ENCODE data around the gene TBC1D22A.
"Not testable (repeated sequence)": the region's sequence is repeated elsewhere in the genome, so short reads cannot be mapped to it uniquely, and the experiment has no call there.

TBC1D22A gene

DNA sequence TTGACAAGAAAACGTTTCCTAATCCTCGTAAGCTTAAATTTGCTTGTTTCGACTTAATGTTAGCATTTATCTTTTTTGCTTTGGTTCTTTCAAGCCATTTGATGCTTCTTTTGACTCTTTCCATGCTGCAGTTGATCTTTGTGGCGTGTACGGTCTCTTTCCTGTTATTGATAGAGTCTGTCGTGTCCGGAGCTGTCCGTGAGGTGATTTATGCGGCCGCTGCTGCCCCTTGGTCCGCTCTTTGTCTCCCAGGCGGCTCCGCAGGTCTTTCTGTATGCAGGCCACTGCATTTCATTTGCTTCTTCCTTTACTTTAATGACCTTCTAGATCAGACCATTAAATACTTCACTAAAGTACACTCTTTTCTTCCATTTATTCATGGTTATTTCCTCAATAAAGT lies 50.3 kb downstream of the TBC1D22A start:
- no peak for DNase-seq (ENCODE audit: low read depth, low spot score)

GRCh38 chr22:46813816-46814597 lies 51.6 kb downstream of the TBC1D22A start:
- DNase-seq (ENCODE audit: low read depth, low spot score) = peak; percentile 86

DNA sequence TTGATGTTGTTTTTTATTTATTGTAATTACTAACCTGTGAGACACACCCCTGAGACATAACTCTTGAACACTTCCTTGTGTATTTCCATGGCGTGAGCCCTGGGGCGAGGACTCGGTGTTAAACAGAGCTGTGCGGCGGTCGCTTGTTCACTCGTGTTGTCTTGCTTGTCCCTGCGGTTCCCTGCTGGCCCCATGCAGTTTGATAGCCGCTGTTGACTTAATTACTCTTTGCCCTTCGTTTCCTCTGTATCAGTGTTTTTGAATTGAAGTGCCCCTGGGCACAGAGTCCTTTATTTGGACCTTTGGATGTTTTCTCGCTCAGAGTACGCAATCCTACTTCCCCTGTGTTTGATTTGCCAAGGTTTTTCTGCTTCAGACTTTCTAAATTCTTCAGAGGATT lies 52.7 kb downstream of the TBC1D22A start:
- DNase-seq (ENCODE audit: low read depth, low spot score) = peak; percentile 15

DNA sequence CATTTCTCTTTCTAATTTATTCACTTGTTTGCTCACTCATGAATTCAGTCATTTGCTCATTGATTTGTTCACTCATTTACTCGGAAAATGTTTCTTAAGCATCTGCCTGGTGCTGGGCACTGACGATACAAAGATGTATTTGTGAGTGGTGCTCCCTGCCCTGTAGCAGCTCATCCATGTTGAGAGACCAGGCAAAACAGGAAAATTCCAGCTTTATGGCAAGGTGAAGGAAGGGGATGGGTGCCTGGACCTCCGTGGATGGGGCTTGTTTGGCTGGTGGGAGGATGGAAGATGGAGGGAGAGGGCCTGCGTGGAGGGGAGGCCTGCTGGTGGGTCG lies 53.1 kb downstream of the TBC1D22A start:
- DNase-seq (ENCODE audit: low read depth, low spot score) = peak; percentile 29

DNA sequence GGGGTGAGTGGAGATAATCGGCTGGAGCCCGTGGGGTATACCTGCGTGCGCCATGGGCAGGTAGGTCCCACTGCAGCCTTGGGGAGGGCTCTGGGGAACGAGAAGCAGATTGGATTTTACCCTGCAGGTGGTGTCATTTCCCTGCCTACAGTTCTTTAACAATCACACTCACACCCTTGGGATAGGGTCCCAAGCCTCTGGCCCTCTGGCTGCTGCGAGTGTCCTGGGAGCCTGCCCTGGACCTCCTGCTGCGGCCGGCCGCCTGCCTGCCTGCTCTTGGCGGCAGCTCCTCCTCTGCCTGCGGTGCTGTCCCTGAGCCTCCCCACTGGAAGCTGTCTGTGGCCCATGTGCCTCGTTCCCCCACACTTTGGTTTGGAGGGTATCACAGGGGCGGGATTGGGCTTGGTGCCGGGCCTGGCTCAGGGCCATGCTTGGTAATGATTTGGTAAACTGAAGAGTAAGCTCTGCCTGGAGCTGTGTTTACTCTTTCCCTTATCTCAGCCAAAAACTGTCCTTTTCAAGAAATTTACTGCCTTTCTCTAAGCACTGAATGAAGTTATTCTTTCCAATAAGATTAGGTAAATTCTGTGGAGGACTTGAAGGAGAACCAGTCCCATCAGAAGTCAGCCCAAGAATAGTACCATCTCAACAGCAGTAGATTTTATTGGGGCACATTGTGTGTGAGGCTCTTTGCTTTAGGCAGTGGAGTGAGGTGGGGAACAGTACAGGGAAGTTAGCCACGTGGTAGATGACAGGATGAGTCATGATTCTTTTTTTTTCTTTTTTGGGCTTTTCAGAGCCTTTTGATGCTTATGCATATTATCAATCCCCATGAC lies 53.7 kb downstream of the TBC1D22A start:
- DNase-seq (ENCODE audit: low read depth, low spot score) = peak; percentile 70

DNA sequence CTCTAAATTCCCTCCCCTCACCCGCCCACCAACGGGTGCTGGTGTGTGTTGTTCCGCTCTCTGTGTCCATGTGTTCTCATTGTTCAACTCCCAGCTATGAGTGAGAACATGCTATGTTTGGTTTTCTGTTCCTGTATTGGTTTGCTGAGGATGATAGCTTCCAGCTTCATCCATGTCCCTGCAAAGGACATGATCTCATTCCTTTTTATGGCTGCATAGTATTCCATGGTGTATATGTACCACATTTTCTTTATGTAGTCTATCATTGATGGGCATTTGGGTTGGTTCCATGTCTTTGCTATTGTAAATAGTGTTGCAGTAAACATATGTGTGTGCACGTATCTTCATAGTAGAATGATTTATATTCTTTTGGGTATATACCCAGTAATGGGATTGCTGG lies 54.9 kb downstream of the TBC1D22A start:
- DNase-seq (ENCODE audit: low read depth, low spot score) = not testable (repeated sequence)

GRCh38 chr22:46823248-46823647 lies 60.8 kb downstream of the TBC1D22A start:
- DNase-seq (ENCODE audit: low read depth, low spot score) = no peak

- no peak for DNase-seq (ENCODE audit: low read depth, low spot score)
These were observed 61.2 kb downstream of the TBC1D22A start for GRCh38 chr22:46823654-46824053.

DNA sequence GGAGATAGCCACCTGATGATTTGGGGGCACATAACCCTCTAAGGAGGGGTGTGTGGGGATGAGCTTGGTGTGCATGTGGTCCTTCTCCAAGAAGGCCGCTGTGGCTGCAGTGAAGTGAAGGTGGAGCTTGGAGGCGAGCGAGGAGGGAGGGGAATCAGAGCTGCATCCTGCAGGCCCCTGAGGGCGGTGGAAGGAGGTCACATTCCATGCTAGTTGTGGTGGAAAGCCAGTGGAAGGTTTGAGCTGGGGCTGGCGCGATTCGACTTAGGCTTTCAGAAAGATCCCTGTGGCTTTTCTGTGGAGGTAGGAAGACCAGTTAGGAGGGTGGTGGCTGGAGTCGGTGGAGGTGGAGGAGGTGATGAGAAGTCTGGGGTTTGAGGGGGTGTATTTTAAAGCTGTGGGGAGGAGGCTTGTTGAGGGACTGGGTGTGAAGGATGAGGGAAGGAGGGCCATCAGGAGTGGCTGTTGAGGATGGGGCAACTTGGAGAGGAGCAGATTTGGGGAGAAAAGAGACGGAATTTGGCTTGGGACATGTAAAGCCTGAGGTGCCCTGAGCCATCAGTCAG lies 62.0 kb downstream of the TBC1D22A start:
- no peak for DNase-seq (ENCODE audit: low read depth, low spot score)

DNA sequence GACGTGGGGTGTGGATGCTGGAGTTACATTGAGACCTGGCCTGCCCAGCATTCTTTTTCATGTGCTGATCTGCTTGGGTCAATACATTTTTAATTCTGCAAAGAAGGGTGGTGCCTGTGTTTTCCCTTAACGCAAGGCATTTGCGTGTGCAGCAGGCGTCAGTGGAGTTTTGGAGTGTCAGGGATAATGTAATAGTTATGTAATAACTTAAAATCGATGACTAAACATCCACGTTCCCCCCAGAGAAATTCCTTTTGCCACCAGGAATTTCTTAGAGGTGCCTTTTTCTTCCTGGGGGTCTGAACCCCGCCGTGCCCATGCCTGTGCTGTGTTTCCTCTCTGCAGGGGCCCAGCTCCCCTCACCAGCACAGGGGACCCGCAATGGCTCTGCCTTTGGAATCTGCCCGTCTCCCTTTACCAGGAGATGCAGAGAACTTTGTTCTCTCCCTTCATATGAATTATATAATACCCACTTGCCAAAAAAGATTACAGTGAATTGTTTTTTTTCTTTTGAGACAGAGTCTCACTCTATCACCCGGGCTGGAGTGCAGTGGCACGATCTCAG lies 62.6 kb downstream of the TBC1D22A start:
- no peak for DNase-seq (ENCODE audit: low read depth, low spot score)

DNA sequence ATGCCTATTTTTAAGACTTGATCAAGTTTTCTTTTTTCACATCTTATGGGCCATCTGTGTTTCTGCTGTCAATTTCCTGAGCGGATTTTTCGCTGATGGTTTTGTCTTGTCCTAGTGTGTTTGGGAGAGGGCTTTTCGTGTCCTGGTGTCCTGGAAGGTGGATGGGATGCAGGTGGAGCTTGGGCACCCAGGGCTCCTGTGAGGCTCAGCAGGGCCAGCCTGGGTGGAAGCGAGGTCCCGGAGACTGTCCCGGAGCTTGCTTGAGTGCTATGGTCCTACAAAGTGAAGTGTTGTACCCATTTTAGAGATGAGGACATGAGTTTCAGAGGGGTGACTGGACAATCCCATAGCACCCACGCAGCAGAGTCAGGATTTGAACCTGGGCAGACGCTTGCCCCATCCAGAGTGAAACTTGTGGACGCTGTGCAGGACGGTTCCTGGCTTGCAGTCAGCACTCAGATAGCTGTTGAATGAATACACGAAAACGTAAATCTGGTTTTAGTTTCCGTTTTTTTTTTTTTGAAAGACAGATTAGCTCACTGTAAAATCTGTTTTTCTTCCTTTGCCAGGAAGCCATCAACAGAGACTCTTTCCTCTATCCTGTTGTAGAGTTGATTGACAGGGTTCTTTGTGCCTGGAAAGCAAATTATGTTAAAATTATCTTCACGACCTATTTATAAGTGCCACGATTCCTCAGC lies 64.1 kb downstream of the TBC1D22A start:
- DNase-seq (ENCODE audit: low read depth, low spot score) = no peak

DNA sequence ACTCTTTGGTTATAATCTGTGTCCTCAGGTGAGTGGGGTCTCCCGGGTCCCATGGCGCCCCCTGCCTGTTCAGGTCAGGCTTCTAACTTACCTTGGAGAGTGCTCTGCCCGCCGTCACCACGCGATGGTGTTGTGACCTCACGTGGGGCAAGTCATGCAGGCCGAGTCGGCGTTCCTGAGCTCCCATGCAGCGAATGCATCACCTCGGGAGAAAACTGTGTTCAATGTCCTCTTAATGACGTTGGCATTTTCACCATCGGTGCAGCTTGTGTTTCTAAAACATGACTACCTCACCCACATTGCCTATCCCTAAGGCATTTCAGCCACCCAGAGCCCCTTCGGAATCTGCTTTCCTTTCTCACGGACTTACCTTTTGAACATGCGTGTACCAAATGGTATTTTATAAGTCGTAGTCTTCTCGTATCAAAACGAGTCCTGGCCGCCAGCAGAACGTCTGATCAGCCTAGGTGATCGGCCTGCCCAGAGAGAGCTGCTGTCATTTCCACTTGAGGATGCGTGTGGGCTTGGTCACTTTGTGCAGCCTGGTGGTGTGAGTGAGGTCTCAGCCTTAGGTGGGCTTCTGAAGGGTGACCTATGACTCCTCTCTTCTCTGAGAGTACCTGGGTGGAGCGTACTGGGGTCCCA lies 64.8 kb downstream of the TBC1D22A start:
- DNase-seq (ENCODE audit: low read depth, low spot score) = no peak

GRCh38 chr22:46827781-46828180 lies 65.3 kb downstream of the TBC1D22A start:
- DNase-seq (ENCODE audit: low read depth, low spot score) = no peak

DNA sequence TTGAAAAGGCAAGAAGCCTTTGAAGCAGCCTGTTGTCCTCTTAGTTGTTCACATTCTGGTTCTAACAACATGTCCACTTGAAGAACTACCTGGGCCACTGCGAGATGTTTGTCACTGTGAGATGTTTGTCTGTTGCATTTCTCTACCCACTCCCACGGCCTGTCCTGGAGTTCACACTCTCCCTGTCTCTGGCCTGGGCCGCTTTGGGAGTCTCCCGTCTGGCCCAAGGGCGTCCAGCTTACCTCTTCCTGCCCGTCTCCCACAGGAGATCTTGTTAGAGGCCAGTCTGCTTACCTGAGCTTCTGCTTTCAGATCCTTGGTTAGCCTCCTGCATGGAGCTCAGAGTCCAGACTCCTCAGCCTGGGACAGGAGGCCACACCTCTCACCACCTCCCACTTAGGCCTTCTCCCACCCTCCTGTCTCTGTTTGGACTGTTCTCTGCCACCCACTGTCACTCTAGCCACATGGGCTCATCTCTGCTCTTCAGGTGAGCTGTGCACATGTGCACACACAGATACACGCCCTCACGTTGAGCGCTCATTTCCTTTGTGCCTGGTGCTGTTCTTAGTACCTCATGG lies 66.0 kb downstream of the TBC1D22A start:
- DNase-seq (ENCODE audit: low read depth, low spot score) = no peak

GRCh38 chr22:46829117-46829891 lies 66.9 kb downstream of the TBC1D22A start:
- DNase-seq (ENCODE audit: low read depth, low spot score) = peak; percentile 94

DNA sequence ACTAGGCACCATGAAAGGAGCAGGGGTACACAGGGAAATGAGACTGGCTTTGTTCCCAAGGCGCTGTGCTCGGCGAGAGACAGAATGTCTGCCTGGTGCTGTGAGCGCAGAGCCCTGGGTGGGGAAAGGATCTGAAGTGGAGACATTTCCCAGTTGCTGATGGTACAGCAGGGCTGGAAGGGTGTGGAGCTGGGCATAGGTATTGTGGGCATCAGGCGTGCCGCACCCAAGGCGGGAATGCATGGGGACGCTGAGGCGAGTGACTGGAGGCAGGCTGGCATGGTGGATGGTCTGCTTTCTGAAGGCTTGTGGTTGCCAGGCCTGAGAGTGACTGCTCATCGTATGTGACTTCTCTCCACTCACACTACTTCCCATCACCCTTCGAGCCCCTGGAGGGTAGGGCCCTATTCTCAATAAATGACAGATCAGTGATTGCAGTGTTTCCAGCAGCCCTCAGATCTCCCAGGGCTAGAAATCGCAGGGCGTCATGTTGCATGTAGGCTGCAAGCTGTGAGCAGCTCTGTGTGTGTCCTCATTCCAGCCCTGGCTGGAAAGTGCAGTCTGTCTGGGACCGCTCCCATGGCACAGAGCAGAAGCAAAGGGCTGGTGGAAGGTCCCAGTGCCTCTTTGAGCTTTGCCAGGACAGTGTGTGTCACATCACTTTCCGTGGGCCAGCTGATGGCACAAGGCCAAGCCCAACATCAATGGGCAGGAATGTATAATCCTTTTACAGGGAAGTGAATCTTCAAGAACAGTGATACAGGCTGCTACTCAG lies 67.7 kb downstream of the TBC1D22A start:
- peak; percentile 89 for DNase-seq (ENCODE audit: low read depth, low spot score)

DNA sequence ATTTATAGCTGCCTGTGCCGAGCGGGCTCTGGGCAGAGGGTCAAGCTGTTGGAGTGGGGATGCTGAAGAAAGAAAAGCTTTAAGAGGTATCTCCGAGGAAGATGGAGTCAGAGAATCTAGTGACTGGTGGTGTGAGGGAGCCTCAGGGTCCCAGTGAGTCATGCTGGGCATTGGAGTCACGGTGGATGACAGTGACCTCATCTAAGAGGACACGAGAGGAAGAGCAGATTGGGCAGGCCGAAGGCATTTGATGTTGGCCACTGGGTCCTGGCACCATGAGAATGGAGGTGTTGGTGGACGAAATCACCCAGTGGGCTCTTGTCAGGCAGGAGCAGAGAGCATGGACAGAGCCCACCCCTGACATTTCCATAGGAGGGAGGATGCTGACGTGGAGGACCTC lies 68.4 kb downstream of the TBC1D22A start:
- DNase-seq (ENCODE audit: low read depth, low spot score) = peak; percentile 43

DNA sequence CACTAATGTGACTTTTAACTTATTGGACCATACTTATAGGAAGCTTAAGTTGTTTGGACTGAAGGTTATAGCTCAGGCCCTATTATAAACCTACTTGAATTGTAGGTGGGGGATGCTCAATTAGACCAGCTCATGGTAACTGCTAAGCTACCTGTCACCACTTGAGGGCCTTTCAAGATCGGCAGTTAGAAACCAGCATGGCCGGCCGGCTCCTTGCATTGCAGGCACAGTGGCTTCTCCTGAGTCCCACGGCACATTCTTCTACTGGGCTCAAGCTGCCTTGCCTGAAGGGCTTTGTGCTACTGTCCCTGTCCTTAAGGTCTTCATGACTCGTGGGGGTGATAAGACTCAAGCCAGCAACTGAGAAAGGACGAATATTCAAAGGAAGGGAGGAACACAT lies 70.8 kb downstream of the TBC1D22A start:
- peak; percentile 65 for DNase-seq (ENCODE audit: low read depth, low spot score)

DNA sequence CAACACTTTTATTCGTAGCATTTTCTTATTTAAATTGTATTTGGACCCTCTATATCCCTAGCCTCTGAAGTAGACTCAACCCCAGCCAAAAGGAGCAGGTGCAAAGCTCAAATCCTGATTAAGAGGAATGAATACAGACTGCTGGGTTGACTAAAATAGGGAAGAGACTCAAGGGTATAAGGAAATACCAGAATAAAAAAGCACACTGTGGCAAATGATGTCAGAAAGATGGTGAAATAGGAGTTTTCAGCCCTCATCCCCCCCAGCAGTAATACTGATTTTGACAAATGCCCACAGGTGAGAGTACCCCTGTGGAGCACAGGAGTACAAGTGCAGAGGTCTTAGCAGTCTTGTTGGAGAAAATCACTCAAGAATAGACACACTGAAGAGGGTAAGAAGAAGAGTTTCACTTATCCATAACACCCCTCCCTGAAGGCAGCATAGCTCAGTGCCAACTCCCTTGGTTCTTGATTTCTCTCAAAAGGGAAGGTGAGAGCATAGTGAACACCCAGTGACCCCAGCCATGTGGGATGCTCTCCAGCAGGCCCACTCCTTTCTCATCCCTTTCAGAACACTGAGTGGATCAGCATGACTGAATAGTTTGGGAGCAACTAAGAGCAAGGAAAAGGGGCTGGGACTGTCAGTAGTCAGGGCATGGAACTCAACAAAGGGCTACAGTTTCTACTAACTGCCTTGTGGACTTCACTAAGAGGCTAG lies 71.7 kb downstream of the TBC1D22A start:
- no peak for DNase-seq (ENCODE audit: low read depth, low spot score)

Measured in astrocyte of the hippocampus (primary cell).